Ishikawa (cell line): ENCODE measurements around the gene PHLDB3.

ENCODE experiments used
- CEBPB ChIP-seq: IDR thresholded peaks from 2 replicates; pipeline ENCODE4 v1.6.1; 2012
- CREB1 ChIP-seq: IDR thresholded peaks from 2 replicates; pipeline ENCODE4 v1.6.1; 2012; ENCODE audit warnings: low read depth
- EP300 ChIP-seq: IDR thresholded peaks from 2 replicates; pipeline ENCODE4 v1.6.1; 2012; ENCODE audit warnings: borderline replicate concordance
- MAX ChIP-seq: IDR thresholded peaks from 2 replicates; pipeline ENCODE4 v1.6.1; 2012
- REST ChIP-seq: IDR thresholded peaks from 2 replicates; pipeline ENCODE4 v1.6.1; 2012; ENCODE audit warnings: low read depth, mild to moderate bottlenecking
- TAF1 ChIP-seq: IDR thresholded peaks from 2 replicates; pipeline ENCODE4 v1.6.1; 2012; ENCODE audit warnings: low read depth, mild to moderate bottlenecking
- YY1 ChIP-seq: IDR thresholded peaks from 2 replicates; pipeline ENCODE4 v1.6.1; 2012; ENCODE audit warnings: low read depth
- ZBTB7A ChIP-seq: IDR thresholded peaks from 2 replicates; pipeline ENCODE4 v1.6.1; 2012; ENCODE audit warnings: low read depth

- TF ChIP-seq YY1 (no peak), MAX (no peak), CEBPB (no peak), TAF1 (no peak), EP300 (no peak), ZBTB7A (no peak), CREB1 (no peak), REST (no peak)
Observed at GRCh38 chr19:43460362-43461016, 44.1 kb downstream of the PHLDB3 start.
